GM12865 (cell line): ENCODE measurements around the gene DOK6.

Source experiments
- DNase-seq: peaks from one replicate; pipeline ENCODE4 v3.0.0; 2010; ENCODE audit warnings: low read depth
- H3K4me3 ChIP-seq: 2 replicates; pipeline ENCODE4 v1.5.1; 2011; ENCODE audit warnings: mild to moderate bottlenecking, low read depth, low read length, control low read depth
- TF ChIP-seq, protein P1 (sequence below): IDR thresholded peaks from 2 replicates; pipeline ENCODE4 v1.5.1; 2011; ENCODE audit warnings: low read length, control low read depth, low read depth, inconsistent platforms; ENCODE audit not compliant: insufficient read depth; ENCODE audit errors: missing control alignments

DOK6 gene

DNA sequence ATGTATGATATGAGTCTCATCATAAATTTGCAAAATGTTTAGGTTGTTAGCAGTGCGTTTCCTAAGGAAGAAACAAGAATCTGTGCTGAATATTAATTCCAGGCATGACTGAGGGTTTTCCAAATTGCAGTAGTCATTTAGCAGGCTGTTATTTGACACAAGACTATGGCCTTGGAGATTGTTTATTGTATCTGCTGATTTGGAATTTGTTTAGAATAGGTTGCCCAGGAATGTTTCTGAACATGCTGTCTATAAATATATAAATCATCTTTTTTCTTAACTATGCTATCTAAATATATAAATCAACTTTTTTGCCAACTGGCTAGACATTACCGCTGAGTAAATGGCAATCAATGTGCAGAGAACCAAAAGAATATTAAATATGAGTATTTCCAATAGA is 90.9 kb downstream of the DOK6 start:
- TF ChIP-seq, protein P1, sequence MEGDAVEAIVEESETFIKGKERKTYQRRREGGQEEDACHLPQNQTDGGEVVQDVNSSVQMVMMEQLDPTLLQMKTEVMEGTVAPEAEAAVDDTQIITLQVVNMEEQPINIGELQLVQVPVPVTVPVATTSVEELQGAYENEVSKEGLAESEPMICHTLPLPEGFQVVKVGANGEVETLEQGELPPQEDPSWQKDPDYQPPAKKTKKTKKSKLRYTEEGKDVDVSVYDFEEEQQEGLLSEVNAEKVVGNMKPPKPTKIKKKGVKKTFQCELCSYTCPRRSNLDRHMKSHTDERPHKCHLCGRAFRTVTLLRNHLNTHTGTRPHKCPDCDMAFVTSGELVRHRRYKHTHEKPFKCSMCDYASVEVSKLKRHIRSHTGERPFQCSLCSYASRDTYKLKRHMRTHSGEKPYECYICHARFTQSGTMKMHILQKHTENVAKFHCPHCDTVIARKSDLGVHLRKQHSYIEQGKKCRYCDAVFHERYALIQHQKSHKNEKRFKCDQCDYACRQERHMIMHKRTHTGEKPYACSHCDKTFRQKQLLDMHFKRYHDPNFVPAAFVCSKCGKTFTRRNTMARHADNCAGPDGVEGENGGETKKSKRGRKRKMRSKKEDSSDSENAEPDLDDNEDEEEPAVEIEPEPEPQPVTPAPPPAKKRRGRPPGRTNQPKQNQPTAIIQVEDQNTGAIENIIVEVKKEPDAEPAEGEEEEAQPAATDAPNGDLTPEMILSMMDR = no peak
- no peak overlapping the region for H3K4me3 ChIP-seq
- DNase-seq = no peak

DNA sequence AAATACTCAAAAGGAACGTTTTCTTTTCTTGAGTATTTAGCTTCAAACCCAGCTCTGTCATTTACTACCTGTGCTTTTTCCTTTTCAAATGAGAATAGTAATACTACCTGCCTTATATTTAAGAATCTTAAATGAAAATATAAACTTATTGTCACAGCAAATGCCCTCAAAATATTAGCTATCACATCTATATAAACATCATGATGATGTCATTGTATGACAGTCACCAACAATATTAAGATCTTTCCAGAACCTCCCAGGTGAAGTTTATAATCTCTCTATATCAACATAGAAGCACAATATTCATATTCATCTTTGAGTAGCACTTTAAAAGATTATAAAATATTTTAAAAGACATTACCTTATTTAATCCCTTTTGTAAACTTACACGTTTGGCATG is 92.2 kb downstream of the DOK6 start:
- no peak for DNase-seq
- no peak overlapping the region for H3K4me3 ChIP-seq
- TF ChIP-seq, protein P1 = no peak

DNA sequence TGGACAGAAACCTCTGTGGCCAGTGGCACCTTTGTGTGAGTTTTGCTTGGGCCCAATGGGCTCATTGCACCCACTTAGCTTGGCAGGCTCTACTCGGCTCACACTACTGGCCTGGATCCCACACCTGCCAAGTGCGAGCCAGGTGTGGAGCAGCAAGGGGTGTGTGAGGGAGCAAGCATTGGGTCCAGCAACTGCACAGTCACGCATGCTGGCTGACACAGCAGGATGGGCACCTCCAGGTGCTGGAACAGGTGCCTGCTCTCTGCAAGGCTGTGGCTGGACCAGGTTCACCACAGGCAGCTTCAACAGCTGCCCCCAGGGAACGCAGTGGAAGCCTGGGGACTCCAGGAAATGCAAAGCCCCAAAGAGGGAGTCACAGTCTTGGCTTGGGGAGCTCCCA is 94.2 kb downstream of the DOK6 start:
- no peak for DNase-seq
- TF ChIP-seq, protein P1 = no peak
- H3K4me3 ChIP-seq = no peak overlapping the region

DNA sequence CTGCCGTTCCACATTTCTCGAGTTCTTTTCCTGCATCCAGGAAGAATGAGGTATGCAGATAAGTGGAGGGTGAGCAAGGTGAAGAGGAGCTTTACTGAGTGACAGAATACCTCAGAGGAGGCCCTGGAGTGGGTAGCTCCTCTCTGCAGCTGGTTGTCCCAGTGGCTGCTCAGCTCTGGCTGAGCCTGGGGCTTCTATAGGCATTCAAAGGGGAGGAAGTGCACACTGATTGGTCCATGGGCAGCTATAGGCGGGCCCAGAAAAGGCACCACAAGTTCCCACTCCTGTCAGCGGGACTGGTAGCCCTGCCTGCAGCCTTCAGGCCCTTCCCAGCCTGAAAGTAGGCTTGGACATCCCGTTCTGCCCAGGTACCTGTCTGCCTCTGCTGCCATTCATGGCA is 94.7 kb downstream of the DOK6 start:
- no peak overlapping the region for H3K4me3 ChIP-seq
- DNase-seq = no peak

DNA sequence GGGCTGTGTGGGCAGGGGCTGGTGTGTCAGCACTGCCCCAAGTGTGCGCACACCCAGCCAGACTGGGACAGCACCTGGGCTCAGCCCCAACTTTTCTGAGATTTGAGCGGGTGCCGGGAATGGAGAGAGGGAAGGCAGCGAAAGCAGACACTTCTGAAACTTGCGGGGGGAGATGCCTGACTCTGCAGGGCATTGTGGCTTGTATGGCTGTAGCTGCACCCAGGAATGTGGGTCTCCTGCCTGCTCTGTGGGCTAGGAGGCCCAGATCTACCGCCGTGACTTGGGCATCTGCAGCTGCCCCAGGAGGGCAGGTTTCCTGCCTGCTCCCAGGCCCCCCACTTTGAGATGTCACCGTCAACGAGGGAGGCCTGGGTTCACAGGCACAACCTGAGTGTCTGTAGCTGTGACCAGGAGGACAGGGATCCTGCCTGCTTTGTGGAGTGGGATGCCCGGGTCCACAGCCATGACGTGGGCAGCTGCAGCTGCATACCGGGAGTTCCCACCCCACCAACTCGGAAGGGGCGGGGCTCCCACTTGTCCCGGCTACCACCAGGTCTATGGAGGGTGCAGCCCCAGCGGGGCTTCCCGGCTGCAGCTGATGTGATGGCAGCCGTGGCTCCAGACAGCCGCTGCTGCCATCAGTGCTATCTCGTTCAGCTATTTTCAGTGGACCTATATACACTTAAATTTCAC is 95.3 kb downstream of the DOK6 start:
- H3K4me3 ChIP-seq = no peak overlapping the region
- no peak for DNase-seq
- TF ChIP-seq, protein P1 = no peak

More for the DNA sequence above, 94.7 kb downstream of the DOK6 start:
- TF ChIP-seq, protein P1 = no peak

DNA sequence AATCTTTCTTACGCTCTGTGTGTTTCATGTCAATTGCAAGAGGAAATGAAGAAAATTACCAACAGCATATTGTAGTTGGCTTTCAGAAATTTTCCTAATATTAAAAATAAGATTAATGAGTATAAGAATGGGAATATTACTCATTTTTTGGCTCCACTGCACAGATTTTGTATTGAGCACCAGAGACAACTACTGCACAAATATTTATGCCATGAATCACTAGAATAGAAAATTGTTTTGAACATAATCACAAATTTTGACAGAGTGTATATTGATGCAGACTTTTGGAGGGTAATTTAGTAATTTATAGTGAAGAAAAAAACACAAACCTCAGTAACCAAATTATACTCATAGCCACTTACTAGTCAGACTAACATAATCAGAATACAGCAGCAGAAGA is 118.3 kb downstream of the DOK6 start:
- no peak for DNase-seq
- TF ChIP-seq, protein P1 = no peak

DNA sequence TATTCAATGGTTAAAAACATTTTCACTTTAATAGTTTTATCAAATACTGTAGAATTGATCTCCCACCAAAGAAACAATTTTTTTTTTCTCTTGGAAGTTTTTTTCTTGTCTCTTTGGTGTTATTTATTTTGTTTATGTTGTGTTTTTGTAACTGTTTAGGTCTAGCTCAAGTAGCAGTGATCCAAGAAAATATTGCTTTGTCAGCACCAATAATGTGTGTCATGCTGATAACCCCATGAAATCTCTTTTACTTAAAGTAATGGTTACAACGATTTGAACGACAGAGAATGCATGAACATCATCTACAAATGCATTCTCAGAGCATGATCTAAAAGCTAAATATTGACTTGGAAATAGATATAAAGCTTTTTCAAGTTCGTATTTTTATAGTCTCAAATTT is 122.9 kb downstream of the DOK6 start:
- TF ChIP-seq, protein P1 = no peak
- H3K4me3 ChIP-seq = no peak overlapping the region
- DNase-seq = no peak

More for the DNA sequence above, 118.3 kb downstream of the DOK6 start:
- no peak overlapping the region for H3K4me3 ChIP-seq
